HepG2 (cell line): ENCODE measurements around the gene PLXND1. TPM values are rescaled to one million over a fixed set of nuclear protein-coding genes. Genes with fewer than 3 reads are reported as not detected.
A peak's percentile ranks its signal among the peaks of the same experiment; 100 is the strongest.

Experiments
- AFF4 ChIP-seq: sonication (generic); formaldehyde crosslinking; IDR thresholded peaks from 2 replicates; pipeline ENCODE4 v1.4.0; 2020; ENCODE audit warnings: missing genetic modification reagents
- ETV5 ChIP-seq: IDR thresholded peaks from 2 replicates; pipeline ENCODE4 v1.6.1; 2018; ENCODE audit warnings: missing biosample characterization, missing genetic modification reagents, inconsistent platforms, borderline replicate concordance
- ETV6 ChIP-seq: sonication (generic); formaldehyde crosslinking; conservative IDR thresholded peaks from 2 replicates; pipeline ENCODE4 v1.4.0; 2020; ENCODE audit warnings: missing genetic modification reagents
- FOXK2 ChIP-seq: fragments of 450-650 bp; IDR thresholded peaks from 2 replicates; pipeline ENCODE4 v1.6.1; 2016
- HDAC1 ChIP-seq: sonication (generic); formaldehyde crosslinking; IDR thresholded peaks from 2 replicates; pipeline ENCODE4 v1.5.1; 2020; ENCODE audit warnings: mild to moderate bottlenecking, missing genetic modification reagents
- HIVEP1 ChIP-seq: sonication (generic); formaldehyde crosslinking; IDR thresholded peaks from 2 replicates; pipeline ENCODE4 v1.4.0; 2020; ENCODE audit warnings: mild to moderate bottlenecking, missing genetic modification reagents
- KDM2A ChIP-seq: sonication (generic); formaldehyde crosslinking; IDR thresholded peaks from 2 replicates; pipeline ENCODE4 v1.4.0; 2020; ENCODE audit warnings: low read depth, missing genetic modification reagents, borderline replicate concordance
- KDM3A ChIP-seq: IDR thresholded peaks from 2 replicates; pipeline ENCODE4 v1.6.1; 2018; ENCODE audit warnings: low read depth, missing compliant biosample characterization
- LCORL ChIP-seq, 2 experiments: fragments of 450-650 bp in 1 of 2; sonication (generic) in 1 of 2; formaldehyde crosslinking in 1 of 2; IDR thresholded peaks; 2 replicates each; pipeline versions ENCODE4 v1.5.0 to v1.6.1; 2017 to 2020; ENCODE audit warnings: antibody characterized with exemption in 1 of 2, missing genetic modification reagents in 1 of 2
- MLX ChIP-seq: IDR thresholded peaks from 2 replicates; pipeline ENCODE4 v1.6.1; 2016
- NR2F2 ChIP-seq: IDR thresholded peaks from 2 replicates; pipeline ENCODE4 v1.6.1; 2012; ENCODE audit warnings: low read depth, inconsistent platforms, borderline replicate concordance
- RARA ChIP-seq: IDR thresholded peaks from 2 replicates; pipeline ENCODE4 v1.6.1; 2016; ENCODE audit warnings: missing genetic modification reagents, missing compliant biosample characterization
- RCOR2 ChIP-seq: IDR thresholded peaks from 2 replicates; pipeline ENCODE4 v1.6.1; 2016; ENCODE audit warnings: missing biosample characterization, missing genetic modification reagents
- SETDB1 ChIP-seq: sonication (generic); formaldehyde crosslinking; IDR thresholded peaks from 2 replicates; pipeline ENCODE4 v1.5.1; 2020; ENCODE audit warnings: missing genetic modification reagents, mild to moderate bottlenecking, borderline replicate concordance
- SOX13 ChIP-seq, 3 experiments: fragments of 450-650 bp in 1 of 3; sonication (generic) in 1 of 3; formaldehyde crosslinking in 1 of 3; IDR thresholded peaks in 2 of 3; conservative IDR thresholded peaks in 1 of 3; 2 replicates each; pipeline versions ENCODE4 v1.5.0 to v1.6.1; 2016 to 2020; ENCODE audit warnings: antibody characterized with exemption in 1 of 3, mild to moderate bottlenecking in 1 of 3, missing compliant biosample characterization in 1 of 3, missing genetic modification reagents in 1 of 3, moderate library complexity in 1 of 3
- THAP11 ChIP-seq: IDR thresholded peaks from 2 replicates; pipeline ENCODE4 v1.6.1; 2016; ENCODE audit warnings: missing biosample characterization, missing genetic modification reagents
- THRA ChIP-seq: sonication (generic); formaldehyde crosslinking; IDR thresholded peaks from 2 replicates; pipeline ENCODE4 v1.4.0; 2020; ENCODE audit warnings: missing genetic modification reagents, borderline replicate concordance
- ZMYM3 ChIP-seq: sonication (generic); formaldehyde crosslinking; IDR thresholded peaks from 2 replicates; pipeline ENCODE4 v1.5.1; 2020; ENCODE audit warnings: mild to moderate bottlenecking, missing genetic modification reagents
- ZNF335 ChIP-seq: sonication (generic); formaldehyde crosslinking; IDR thresholded peaks from 2 replicates; pipeline ENCODE4 v1.4.0; 2020; ENCODE audit warnings: missing genetic modification reagents
- ZNF614 ChIP-seq: IDR thresholded peaks from 2 replicates; pipeline ENCODE4 v1.6.1; 2018; ENCODE audit warnings: missing biosample characterization, missing genetic modification reagents, inconsistent platforms, borderline replicate concordance
- polyA plus RNA-seq, 8 experiments: library from polyadenylated mRNA; depleted of rRNA in 3 of 8; stranded (reverse) in 7 of 8; unstranded in 1 of 8; fragments of >200 nt; fragmentation: Illumina TruSeq in 4 of 8; extraction: Trizol in 4 of 8; gene quantifications; 2 replicates each; pipeline versions ENCODE4 v1.2.1 to v1.2.3, GENCODE V29; 2011 to 2016; ENCODE audit warnings: low read depth in 4 of 8, missing spikeins in 1 of 8, mixed read lengths in 1 of 8; ENCODE audit not compliant: insufficient read depth in 1 of 8
- total RNA-seq, 5 experiments: library from RNA; depleted of rRNA; stranded (reverse); fragments of >200 nt; fragmentation: Illumina TruSeq; extraction: Trizol; gene quantifications; 2 replicates each; pipeline ENCODE4 v1.2.3, GENCODE V29; 2016; ENCODE audit warnings: low read depth in 1 of 5
- TF ChIP-seq, protein P1 (sequence below): sonication (generic); IDR thresholded peaks from 2 replicates; pipeline ENCODE4 v1.6.1; 2016; ENCODE audit warnings: low read depth, borderline replicate concordance
- TF ChIP-seq, protein P2 (sequence below): sonication (generic); formaldehyde crosslinking; IDR thresholded peaks from 2 replicates; pipeline ENCODE4 v1.4.0; 2020; ENCODE audit warnings: mild to moderate bottlenecking, missing genetic modification reagents

PLXND1 gene
- total and polyA plus RNA-seq, 2 of the 13 experiments (the other 11 are each of a cell fraction or from before 2014, with no cell fraction given): 15.9 to 42.0 TPM

- TF ChIP-seq ETV6 (CRISPR knock-in tag) (0 out of 2 replicates have a peak, but pooled peaks have one; percentile 44), HIVEP1 (CRISPR knock-in tag) (0 out of 2 replicates have a peak, but pooled peaks have one; percentile 13), ZNF614 (peak; percentile 29; the same call in 1 of the 2 replicates), RARA (CRISPR knock-in tag) (peak; percentile 79), ZNF335 (CRISPR knock-in tag) (0 out of 2 replicates have a peak, but pooled peaks have one; percentile 40), SOX13 (IDR thresholded peaks at IDR 0.05) (no peak), SOX13 (CRISPR knock-in tag; conservative IDR thresholded peaks at IDR 0.05 in 1 of 2, IDR thresholded peaks at IDR 0.05 in 1 of 2) (peak in 1 of 2 experiments; percentile 21; a peak in 1 of 4 replicates), ETV5 (CRISPR knock-in tag) (peak; percentile 97), LCORL (IDR thresholded peaks at IDR 0.05) (no peak), LCORL (CRISPR knock-in tag; IDR thresholded peaks at IDR 0.05) (0 out of 2 replicates have a peak, but pooled peaks have one; percentile 45), SETDB1 (CRISPR knock-in tag) (no peak), THRA (CRISPR knock-in tag) (peak; percentile 72; the same call in 1 of the 2 replicates), KDM2A (CRISPR knock-in tag) (0 out of 2 replicates have a peak, but pooled peaks have one; percentile 49), KDM3A (peak; percentile 52; the same call in 1 of the 2 replicates), FOXK2 (no peak), NR2F2 (no peak), ZMYM3 (peak; percentile 95), RCOR2 (CRISPR knock-in tag) (peak; percentile 73; the same call in 1 of the 2 replicates), MLX (peak; percentile 30; the same call in 1 of the 2 replicates), HDAC1 (peak; percentile 71), THAP11 (CRISPR knock-in tag) (no peak), AFF4 (CRISPR knock-in tag) (no peak)
- TF ChIP-seq, protein P1, sequence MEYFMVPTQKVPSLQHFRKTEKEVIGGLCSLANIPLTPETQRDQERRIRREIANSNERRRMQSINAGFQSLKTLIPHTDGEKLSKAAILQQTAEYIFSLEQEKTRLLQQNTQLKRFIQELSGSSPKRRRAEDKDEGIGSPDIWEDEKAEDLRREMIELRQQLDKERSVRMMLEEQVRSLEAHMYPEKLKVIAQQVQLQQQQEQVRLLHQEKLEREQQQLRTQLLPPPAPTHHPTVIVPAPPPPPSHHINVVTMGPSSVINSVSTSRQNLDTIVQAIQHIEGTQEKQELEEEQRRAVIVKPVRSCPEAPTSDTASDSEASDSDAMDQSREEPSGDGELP: peak; percentile 47; the same call in 1 of the 2 replicates
- TF ChIP-seq, protein P2, sequence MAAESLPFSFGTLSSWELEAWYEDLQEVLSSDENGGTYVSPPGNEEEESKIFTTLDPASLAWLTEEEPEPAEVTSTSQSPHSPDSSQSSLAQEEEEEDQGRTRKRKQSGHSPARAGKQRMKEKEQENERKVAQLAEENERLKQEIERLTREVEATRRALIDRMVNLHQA (CRISPR knock-in tag): no peak
These were observed 17.1 kb upstream of the PLXND1 start (continued) for GRCh38 chr3:129623447-129624118.
